ENCODE results near the gene TRA2B.

TRA2B gene

GRCh38 chr3:185937689-185938374 is at the start of gene TRA2B:
TSS of gene TRA2B (minus strand) at chr3:185938014. CDS start at chr3:185937860, 154 bp downstream.
- TF ChIP-seq EZH2 (optimal IDR thresholded peaks at IDR 0.05; ENCODE audit: low read depth, low read length) (no peak), CTCF (IDR thresholded peaks at IDR 0.05; ENCODE audit: low read length) (peak; percentile 50)
- H3K79me2 ChIP-seq (ENCODE audit: low read length): peaks cover 50% of the 10 kb centered on the region
- no peaks in the 10 kb centered on the region for H3K27me3 ChIP-seq (replicated peaks; ENCODE audit: insufficient read depth, low read length)
- peak within 1 kb of the TSS; percentile 96 for H3K9ac ChIP-seq (ENCODE audit: low read length)
- peak within 1 kb of the TSS; percentile 90 for H3K27ac ChIP-seq (ENCODE audit: low read length)
- peaks cover 37% of the 10 kb centered on the region for H4K20me1 ChIP-seq (ENCODE audit: insufficient read depth, low read length)
- peak; percentile 100 for DNase-seq
- no peaks in the 10 kb centered on the region for H3K9me2 ChIP-seq (replicated peaks; ENCODE audit: insufficient read depth, low read length)
- no peaks in the 10 kb centered on the region; the same call in 1 of the 2 replicates for H3K36me3 ChIP-seq (replicated peaks; ENCODE audit: insufficient read depth, low read length)
- peak within 1 kb of the TSS; percentile 77 for H2AFZ ChIP-seq (ENCODE audit: low read length)
- peaks cover 37% of the 10 kb centered on the region for H3F3A ChIP-seq (ENCODE audit: insufficient read depth, low read length)
- H3K4me1 ChIP-seq (ENCODE audit: low read length): peaks cover 24% of the 10 kb centered on the region
- peak within 1 kb of the TSS; percentile 83 for H3K4me2 ChIP-seq (ENCODE audit: low read depth, low read length)
- no peaks in the 10 kb centered on the region for H3K9me3 ChIP-seq (replicated peaks; ENCODE audit: insufficient read depth, low read length)
- peak within 1 kb of the TSS; percentile 83 for H3K4me3 ChIP-seq (ENCODE audit: low read length)

GRCh38 chr3:185986198-185986777 is 48.5 kb upstream of the TRA2B start:
- Histone ChIP-seq H3K9ac (ENCODE audit: low read length) (no peak overlapping the region), H3F3A (ENCODE audit: insufficient read depth, low read length) (no peaks in the 10 kb centered on the region), H3K9me3 (replicated peaks; ENCODE audit: insufficient read depth, low read length) (no peaks in the 10 kb centered on the region), H3K27me3 (replicated peaks; ENCODE audit: insufficient read depth, low read length) (peaks cover 6% of the 10 kb centered on the region; the same call in 1 of the 2 replicates), H3K4me3 (ENCODE audit: low read length) (no peak overlapping the region), H3K36me3 (replicated peaks; ENCODE audit: insufficient read depth, low read length) (no peaks in the 10 kb centered on the region), H3K4me2 (ENCODE audit: low read depth, low read length) (no peak overlapping the region), H2AFZ (ENCODE audit: low read length) (no peak overlapping the region), H4K20me1 (ENCODE audit: insufficient read depth, low read length) (no peaks in the 10 kb centered on the region), H3K9me2 (replicated peaks; ENCODE audit: insufficient read depth, low read length) (no peaks in the 10 kb centered on the region), H3K27ac (ENCODE audit: low read length) (no peak overlapping the region), H3K79me2 (ENCODE audit: low read length) (no peaks in the 10 kb centered on the region), H3K4me1 (ENCODE audit: low read length) (no peaks in the 10 kb centered on the region)
- no peak for DNase-seq
- no peak for TF ChIP-seq CTCF (IDR thresholded peaks at IDR 0.05; ENCODE audit: low read length)
- TF ChIP-seq EZH2 (optimal IDR thresholded peaks at IDR 0.05; ENCODE audit: low read depth, low read length): no peak
- TF ChIP-seq EZH2phosphoT487 (IDR thresholded peaks at IDR 0.05; ENCODE audit: low read length): no peak

GRCh38 chr3:185984203-185984602 is 46.4 kb upstream of the TRA2B start:
- no peak overlapping the region for H3K9ac ChIP-seq (ENCODE audit: low read length)
- H3K4me2 ChIP-seq (ENCODE audit: low read depth, low read length): no peak overlapping the region
- H3K36me3 ChIP-seq (replicated peaks; ENCODE audit: insufficient read depth, low read length): no peaks in the 10 kb centered on the region
- no peaks in the 10 kb centered on the region for H3F3A ChIP-seq (ENCODE audit: insufficient read depth, low read length)
- TF ChIP-seq EZH2phosphoT487 (IDR thresholded peaks at IDR 0.05; ENCODE audit: low read length): no peak
- TF ChIP-seq CTCF (IDR thresholded peaks at IDR 0.05; ENCODE audit: low read length): no peak
- TF ChIP-seq EZH2 (optimal IDR thresholded peaks at IDR 0.05; ENCODE audit: low read depth, low read length): no peak
- no peaks in the 10 kb centered on the region for H3K4me1 ChIP-seq (ENCODE audit: low read length)
- H3K9me2 ChIP-seq (replicated peaks; ENCODE audit: insufficient read depth, low read length): no peaks in the 10 kb centered on the region
- peaks cover 6% of the 10 kb centered on the region; the same call in 1 of the 2 replicates for H3K27me3 ChIP-seq (replicated peaks; ENCODE audit: insufficient read depth, low read length)
- no peaks in the 10 kb centered on the region for H3K79me2 ChIP-seq (ENCODE audit: low read length)
- no peaks in the 10 kb centered on the region for H4K20me1 ChIP-seq (ENCODE audit: insufficient read depth, low read length)
- no peak overlapping the region for H3K4me3 ChIP-seq (ENCODE audit: low read length)
- H2AFZ ChIP-seq (ENCODE audit: low read length): no peak overlapping the region
- no peak overlapping the region for H3K27ac ChIP-seq (ENCODE audit: low read length)
- H3K9me3 ChIP-seq (replicated peaks; ENCODE audit: insufficient read depth, low read length): no peaks in the 10 kb centered on the region
- DNase-seq: no peak

Measured in MM.1S (cell line).